Measurements from ENCODE around the gene ZC3H4.
A peak's percentile ranks its signal among the peaks of the same experiment; 100 is the strongest.

GRCh38 chr19:47112166-47112996 lies 1.2 kb downstream of the ZC3H4 start:
- TF ChIP-seq ARNTL (CRISPR knock-in tag; IDR thresholded peaks at IDR 0.05; ENCODE audit: borderline replicate concordance, low read depth) (no peak), ESRRG (CRISPR knock-in tag; IDR thresholded peaks at IDR 0.05) (no peak), ZFP3 (CRISPR knock-in tag; IDR thresholded peaks at IDR 0.05) (0 out of 2 replicates have a peak, but pooled peaks have one; percentile 34), ZNF70 (CRISPR knock-in tag; IDR thresholded peaks at IDR 0.05) (no peak), ZNF8 (CRISPR knock-in tag; IDR thresholded peaks at IDR 0.05) (no peak), GLIS3 (CRISPR knock-in tag; IDR thresholded peaks at IDR 0.05) (no peak), SNAI2 (CRISPR knock-in tag; IDR thresholded peaks at IDR 0.05) (no peak), PATZ1 (CRISPR knock-in tag; IDR thresholded peaks at IDR 0.05; ENCODE audit: borderline replicate concordance) (peak; percentile 91)
